Right cardiac atrium (tissue), 5 donors: ENCODE results near the gene CLIP2. TPM values are rescaled to one million over a fixed set of nuclear protein-coding genes. Genes with fewer than 3 reads are reported as not detected.

Experiments used
- ATAC-seq, 2 donors: fragments of 200-7000 bp; cut with Tn5 transposase; one replicate each; pipeline versions ENCODE4 v1.8.0 to v1.9.1; 2020; ENCODE audit warnings: moderate library complexity in 2 of 2, mild to moderate bottlenecking in 1 of 2
- DNase-seq, 3 donors: peaks; one replicate each; pipeline ENCODE4 v3.0.0-alpha.2; 2020
- H3K27ac ChIP-seq: one replicate; pipeline ENCODE4 v1.5.1; 2013; ENCODE audit warnings: mild to moderate bottlenecking, low read length, control low read depth, moderate library complexity
- H3K27me3 ChIP-seq: one replicate; pipeline ENCODE4 v1.6.1; 2013; ENCODE audit not compliant: control insufficient read depth, insufficient read depth
- H3K4me1 ChIP-seq: one replicate; pipeline ENCODE4 v1.6.1; 2013; ENCODE audit warnings: low read length; ENCODE audit not compliant: control insufficient read depth, insufficient read depth
- H3K4me3 ChIP-seq: one replicate; pipeline ENCODE4 v1.5.1; 2013; ENCODE audit warnings: low read length, control low read depth
- H3K9me3 ChIP-seq: one replicate; pipeline ENCODE4 v1.6.1; 2013; ENCODE audit warnings: low read length; ENCODE audit not compliant: control insufficient read depth
- WGBS: extraction: QIAGEN DNeasy Blood & Tissue Kit; methylation state at CpG from one replicate; pipeline ENCODE4 v1.1.7; 2013; 5-methylcytosine and 5-hydroxymethylcytosine counted together
- intact Hi-C, 4 donors: fragments of 100-400 bp; cut with DNase I; formaldehyde crosslinking; loops; one replicate each; pipeline versions ENCODE4 v1.11.0 to v1.14.0; 2022 to 2023
- polyA plus RNA-seq: library from polyadenylated mRNA; stranded (reverse); fragments of 200-250 nt; gene quantifications from one replicate; pipeline ENCODE4 v1.2.3, GENCODE V29; 2013
- total RNA-seq, 4 donors: library from RNA; stranded (reverse); fragmentation: NEBNext Ultra II Directional; extraction: Animal tissue kit (Norgen Biotek cat#: 25700); gene quantifications; one replicate each; pipeline ENCODE4 v1.2.1, GENCODE V29; 2021
- donor health status: healthy with polysubstance abuse.
- donor health status: DM: no; HTN: yes; CAD: no.
- donor health status: DM: no; HTN: no; CAD: no.
- donor health status: DM: no; HTN: yes; CAD: no; lungs with severe emphysema.
- donor health status: DM: yes; HTN: yes; CAD: no.

Gene CLIP2
- total and polyA plus RNA-seq, 5 donors, result 6.3 to 9.4 (median 8.7) TPM

DNA sequence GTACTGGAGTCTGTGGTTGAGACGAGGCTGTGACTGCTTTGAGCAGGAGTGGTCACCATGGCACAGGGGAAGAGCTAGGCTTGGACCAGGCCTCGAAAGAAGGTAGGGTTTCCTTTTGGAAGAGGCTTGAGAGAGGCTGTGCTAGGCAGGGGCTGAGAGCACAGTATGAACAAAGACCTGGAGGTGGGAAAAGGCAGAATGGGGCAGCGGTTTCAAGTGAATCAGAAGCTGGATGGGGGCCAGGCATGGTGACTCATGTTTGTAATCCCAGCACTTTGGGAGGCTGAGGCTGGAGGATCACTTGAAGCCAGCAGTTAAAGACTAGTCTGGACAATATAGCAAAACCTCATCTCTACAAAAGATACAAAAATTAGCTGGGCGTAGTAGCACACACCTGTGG, 65.9 kb downstream of the CLIP2 start:
- intact Hi-C loops, result no loop called here
- DNase-seq, result peak in 1 of 3 donors; percentile 51

DNA sequence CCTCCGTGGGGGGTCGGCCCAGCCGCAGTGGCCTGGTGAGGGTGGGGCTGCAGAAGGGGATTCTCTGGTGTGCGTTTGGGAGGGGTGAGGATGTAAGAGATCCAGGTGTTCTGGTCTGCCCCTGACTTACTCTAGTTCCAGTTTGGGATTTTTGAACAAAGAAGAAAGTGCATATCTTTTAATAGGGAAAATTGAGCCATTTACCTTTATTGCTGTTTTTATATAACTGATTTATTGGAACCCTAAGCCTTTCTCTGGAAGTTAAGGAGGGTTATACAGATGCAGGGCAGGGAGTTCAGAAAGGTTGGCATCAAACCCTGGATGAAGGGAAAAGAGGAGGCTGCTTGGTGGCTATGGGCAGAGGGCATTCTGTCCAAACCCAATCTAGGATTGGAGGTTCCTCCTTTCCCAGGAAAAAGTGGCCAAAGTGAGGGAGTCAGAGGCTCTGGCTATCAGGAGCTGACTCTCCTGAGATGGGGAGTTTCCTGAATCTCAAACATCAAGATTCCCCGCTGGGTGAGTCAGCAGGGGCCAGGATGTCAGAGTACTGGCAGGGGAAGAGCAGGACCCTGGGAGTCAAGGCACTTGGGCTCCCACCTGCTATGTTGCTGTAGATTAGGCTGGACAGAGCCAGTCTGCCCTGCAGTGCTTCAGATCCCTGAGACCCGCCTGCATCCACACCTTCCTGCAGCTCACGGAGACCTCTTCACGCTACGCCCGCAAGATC, 67.5 kb downstream of the CLIP2 start:
- 94% methylated on average over 10 of the region's 10 CpGs for WGBS
- ATAC-seq, result no peak

More for the DNA sequence above, 65.9 kb downstream of the CLIP2 start:
- 85% methylated on average over 4 of the region's 4 CpGs for WGBS
- no peaks in the 10 kb centered on the region for H3K4me1 ChIP-seq
- H3K27ac ChIP-seq, result no peak overlapping the region
- no peaks in the 10 kb centered on the region for H3K27me3 ChIP-seq
- no peaks in the 10 kb centered on the region for H3K9me3 ChIP-seq
- no peak for ATAC-seq
- no peak overlapping the region for H3K4me3 ChIP-seq

DNA sequence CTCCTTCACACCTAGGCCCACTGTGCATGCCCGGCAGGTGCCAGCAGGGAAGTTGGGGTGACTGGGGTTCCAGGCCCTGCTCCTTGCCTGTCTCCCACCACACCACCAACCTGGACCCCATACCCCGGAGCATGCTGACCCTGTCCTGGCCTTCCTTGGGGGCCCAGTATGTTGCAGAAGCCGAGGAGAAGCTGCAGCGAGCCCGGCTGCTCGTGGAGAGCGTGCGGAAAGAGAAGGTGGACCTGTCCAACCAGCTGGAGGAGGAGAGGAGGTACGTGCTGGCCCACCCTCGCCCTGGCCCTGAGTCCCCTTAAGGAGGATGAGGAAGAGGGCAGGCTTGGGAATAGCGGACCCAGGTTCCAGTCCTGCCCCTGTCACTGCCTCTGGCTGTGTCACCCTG, 70.8 kb downstream of the CLIP2 start:
- Histone ChIP-seq H3K4me1 (no peaks in the 10 kb centered on the region), H3K27ac (no peak overlapping the region), H3K4me3 (no peak overlapping the region), H3K27me3 (no peaks in the 10 kb centered on the region), H3K9me3 (no peaks in the 10 kb centered on the region)
- intact Hi-C loops, result no loop called here
- no peak for DNase-seq
- no peak for ATAC-seq
- 97% methylated on average over 11 of the region's 11 CpGs for WGBS

More for the DNA sequence above, 67.5 kb downstream of the CLIP2 start:
- Histone ChIP-seq H3K27ac (no peak overlapping the region), H3K27me3 (no peaks in the 10 kb centered on the region), H3K4me3 (no peak overlapping the region), H3K4me1 (no peaks in the 10 kb centered on the region), H3K9me3 (no peaks in the 10 kb centered on the region)
- DNase-seq, result no peak
- intact Hi-C loops, result no loop called here

DNA sequence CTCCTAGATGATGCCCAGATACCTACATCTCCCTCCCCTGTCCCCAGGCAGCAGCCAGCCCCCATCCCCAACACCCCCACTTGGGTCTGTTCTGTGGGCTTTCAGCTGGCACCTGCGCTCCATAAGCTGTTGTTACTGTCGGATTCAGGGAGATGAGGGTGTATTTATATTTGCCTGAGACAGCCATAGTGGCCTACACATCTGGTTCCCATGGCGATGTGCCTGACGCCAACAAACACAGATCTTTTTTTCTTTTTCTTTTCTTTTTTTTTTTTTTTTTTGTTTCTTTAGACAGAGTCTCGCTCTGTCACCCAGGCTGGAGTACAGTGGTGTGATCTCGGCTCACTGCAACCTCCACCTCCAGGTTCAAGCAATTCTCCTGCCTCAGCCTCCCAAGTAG, 73.1 kb downstream of the CLIP2 start:
- no peak overlapping the region for H3K27ac ChIP-seq
- DNase-seq (no peak), ATAC-seq (no peak)
- intact Hi-C loops, result no loop called here
- no peaks in the 10 kb centered on the region for H3K27me3 ChIP-seq
- H3K4me3 ChIP-seq, result no peak overlapping the region
- 89% methylated on average over 6 of the region's 6 CpGs for WGBS
- peaks cover 1% of the 10 kb centered on the region for H3K4me1 ChIP-seq
- no peaks in the 10 kb centered on the region for H3K9me3 ChIP-seq

DNA sequence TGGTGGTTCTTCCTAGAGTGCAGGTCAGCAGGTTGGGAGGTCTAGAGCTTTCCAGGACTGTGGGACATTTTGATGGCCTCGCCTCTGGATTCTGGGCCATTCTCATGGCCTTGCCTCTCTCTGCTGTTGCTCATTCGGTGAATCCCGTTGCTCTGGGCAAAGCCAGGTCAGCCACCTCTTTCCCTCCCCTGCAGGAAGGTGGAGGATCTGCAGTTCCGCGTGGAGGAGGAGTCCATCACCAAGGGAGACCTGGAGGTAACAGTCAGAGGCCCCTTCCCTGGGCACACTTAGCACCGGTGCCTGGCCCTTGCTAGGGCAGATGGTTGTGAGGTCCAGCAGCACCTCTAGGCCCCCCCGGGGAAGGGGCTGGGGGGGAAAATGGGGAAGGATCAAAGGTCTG, 74.9 kb downstream of the CLIP2 start:
- no peak overlapping the region for H3K27ac ChIP-seq

DNA sequence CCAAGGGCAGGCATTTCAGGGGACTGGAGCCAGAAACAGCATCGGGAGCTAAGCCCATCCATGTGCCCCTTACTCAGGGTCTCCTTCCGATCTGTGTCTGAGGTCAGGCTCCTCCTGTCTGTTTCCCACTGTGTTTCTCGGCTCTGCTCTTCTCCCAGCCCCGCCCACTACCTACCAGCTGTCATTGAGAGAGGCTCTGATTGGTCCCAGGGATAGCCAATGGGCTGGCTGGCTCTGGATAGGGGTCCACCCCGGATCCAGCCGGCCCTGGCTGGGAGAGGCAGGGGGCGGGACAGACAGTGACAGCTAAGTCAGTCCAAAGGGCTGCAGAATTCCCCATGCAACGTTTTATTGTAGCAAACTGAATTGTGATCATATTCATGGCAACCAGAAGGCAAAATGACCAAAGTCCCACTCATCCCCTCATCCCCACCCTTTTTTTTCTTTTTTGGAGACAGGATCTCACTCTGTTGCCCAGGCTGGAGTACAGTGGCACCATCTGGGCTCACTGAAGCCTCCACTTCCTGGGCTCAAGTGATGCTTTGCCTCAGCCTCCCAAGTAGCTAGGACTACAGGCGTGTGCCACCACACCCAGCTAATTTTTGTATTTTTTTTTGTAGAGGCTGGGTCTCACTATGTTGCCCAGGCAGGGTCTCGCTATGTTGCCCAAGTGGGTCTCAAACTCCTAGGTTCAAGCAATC, 76.3 kb downstream of the CLIP2 start:
- WGBS, result 56% methylated on average over 10 of the region's 10 CpGs
- ATAC-seq, result peak; percentile 95 to 97
- peak; percentile 70 to 91 (median 88) for DNase-seq
- Histone ChIP-seq H3K9me3 (no peaks in the 10 kb centered on the region), H3K27ac (no peak overlapping the region), H3K4me1 (peaks cover 1% of the 10 kb centered on the region), H3K27me3 (no peaks in the 10 kb centered on the region), H3K4me3 (no peak overlapping the region)
- intact Hi-C loops, result no loop called here

More for the DNA sequence above, 74.9 kb downstream of the CLIP2 start:
- no peak for DNase-seq
- intact Hi-C loops, result no loop called here
- 84% methylated on average over 7 of the region's 7 CpGs for WGBS
- Histone ChIP-seq H3K9me3 (no peaks in the 10 kb centered on the region), H3K4me1 (peaks cover 1% of the 10 kb centered on the region), H3K4me3 (no peak overlapping the region), H3K27me3 (no peaks in the 10 kb centered on the region)
- ATAC-seq, result no peak

DNA sequence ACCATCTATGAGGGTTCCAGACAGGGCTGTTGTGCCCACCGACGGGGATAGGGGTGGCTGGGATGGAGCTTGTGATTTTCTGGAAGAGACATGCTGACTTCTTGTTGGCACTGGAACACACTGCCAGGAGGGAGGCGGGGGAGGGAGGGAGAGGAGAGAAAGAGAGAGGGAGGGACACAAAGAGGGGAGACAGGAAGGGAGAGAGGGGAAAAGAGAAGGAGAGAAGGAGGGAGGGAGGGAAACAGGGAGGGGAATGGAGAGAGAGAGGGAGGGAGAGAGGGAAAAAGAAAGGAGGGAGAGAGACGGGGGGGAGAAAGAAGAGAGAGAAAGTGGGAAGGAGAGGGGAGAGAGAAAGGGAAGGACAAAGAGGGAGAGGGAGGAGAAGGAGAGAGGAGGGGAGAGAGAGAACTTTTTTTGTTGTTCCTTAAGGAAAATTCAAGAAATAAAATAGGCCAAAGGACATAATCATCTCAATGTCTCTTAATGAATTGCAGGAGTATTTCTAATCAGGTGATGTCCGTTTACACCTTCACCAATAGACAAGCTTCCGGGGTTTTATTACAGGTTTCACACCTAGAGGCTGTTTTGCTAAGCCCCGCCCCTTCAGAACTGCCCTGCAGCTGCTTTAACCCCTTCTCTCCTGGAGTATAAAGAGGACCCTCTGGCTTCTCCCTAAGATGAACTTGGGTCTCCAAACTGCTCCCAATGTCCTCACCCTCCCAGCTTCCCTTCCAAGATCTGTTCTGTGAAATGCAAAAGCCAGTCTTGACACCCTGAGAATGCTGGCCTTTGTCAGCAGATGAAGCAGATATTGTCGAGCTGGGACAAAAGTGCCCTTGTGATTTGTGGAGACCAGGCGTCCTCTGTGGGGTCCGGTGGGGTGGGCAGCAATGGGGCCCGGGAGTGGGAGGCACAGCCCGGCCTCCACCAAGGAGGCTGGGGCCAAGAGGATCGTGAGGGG, 82.5 kb downstream of the CLIP2 start:
- intact Hi-C loops, result loop anchor here in 2 of 4 donors (10.0 kb wide), 2 partner anchors 57 to 77 kb away; no protein-coding TSS in a partner anchor
- no peak overlapping the region for H3K27ac ChIP-seq
- ATAC-seq, result peak; percentile 22 to 32
- WGBS, result 37% methylated on average over 13 of the region's 13 CpGs
- H3K4me3 ChIP-seq, result no peak overlapping the region
- no peaks in the 10 kb centered on the region for H3K9me3 ChIP-seq
- H3K4me1 ChIP-seq, result no peaks in the 10 kb centered on the region
- DNase-seq, result peak in 1 of 3 donors; percentile 69
- H3K27me3 ChIP-seq, result no peaks in the 10 kb centered on the region

DNA sequence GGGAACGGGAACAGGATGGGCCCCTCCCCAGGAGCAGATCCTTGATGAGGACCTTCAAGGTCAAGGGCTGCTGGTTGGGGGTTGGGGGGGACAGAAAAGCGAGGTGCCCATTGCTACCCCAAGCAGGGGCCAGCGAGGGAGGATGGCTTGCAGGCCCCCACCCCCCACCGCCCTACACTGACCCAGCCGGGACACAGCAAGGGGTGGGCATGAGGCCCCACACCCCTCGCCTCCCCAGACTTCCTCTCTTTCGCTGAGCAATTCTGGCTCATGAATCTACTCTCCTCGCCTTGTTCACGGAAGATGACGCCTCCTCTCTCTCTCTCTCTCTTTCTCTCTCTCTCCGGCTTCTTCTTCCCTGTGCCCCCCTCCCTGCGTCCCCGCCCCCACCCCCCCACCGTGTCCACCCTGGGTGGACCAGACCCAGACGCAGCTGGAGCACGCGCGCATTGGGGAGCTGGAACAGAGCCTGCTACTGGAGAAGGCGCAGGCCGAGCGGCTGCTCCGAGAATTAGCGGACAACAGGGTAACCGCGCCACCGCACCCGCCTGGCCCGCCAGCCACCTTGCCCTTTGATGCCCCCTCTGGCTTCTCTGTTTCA, 83.4 kb downstream of the CLIP2 start:
- 41% methylated on average over 28 of the region's 28 CpGs for WGBS

DNA sequence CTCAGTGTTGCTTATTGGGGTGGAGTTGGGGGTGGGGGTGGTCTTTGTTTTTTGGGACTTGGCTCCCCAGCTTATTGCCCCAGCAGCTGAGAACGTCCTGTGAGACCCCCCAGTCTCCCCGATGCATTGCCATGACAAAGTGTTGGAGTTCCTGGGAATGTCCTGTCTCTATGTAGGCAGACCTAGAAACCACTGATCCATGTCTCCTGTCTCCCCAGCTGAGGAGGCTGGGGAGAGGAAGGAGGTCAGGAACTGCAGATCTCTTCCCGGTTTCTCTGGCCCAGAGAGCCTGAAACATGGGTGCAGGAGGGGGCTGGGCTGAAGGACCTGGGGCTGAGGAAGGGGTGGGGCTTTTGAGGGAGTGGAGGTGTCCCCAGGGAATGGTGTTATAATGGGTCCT, 84.3 kb downstream of the CLIP2 start:
- Histone ChIP-seq H3K9me3 (no peaks in the 10 kb centered on the region), H3K4me1 (no peaks in the 10 kb centered on the region), H3K27me3 (no peaks in the 10 kb centered on the region), H3K4me3 (no peak overlapping the region), H3K27ac (no peak overlapping the region)
- DNase-seq (no peak), ATAC-seq (no peak)
- WGBS, result 72% methylated on average over 3 of the region's 3 CpGs
- intact Hi-C loops, result loop anchor here in 2 of 4 donors (10.0 kb wide), 2 partner anchors 59 to 79 kb away; no protein-coding TSS in a partner anchor

More for the DNA sequence above, 83.4 kb downstream of the CLIP2 start:
- ATAC-seq (peak; percentile 63 to 66), DNase-seq (peak; percentile 53 to 88 (median 85))
- intact Hi-C loops, result loop anchor here in 2 of 4 donors (10.0 kb wide), 2 partner anchors 58 to 78 kb away; no protein-coding TSS in a partner anchor
- H3K27me3 ChIP-seq, result no peaks in the 10 kb centered on the region
- H3K9me3 ChIP-seq, result no peaks in the 10 kb centered on the region
- no peak overlapping the region for H3K27ac ChIP-seq
- H3K4me3 ChIP-seq, result no peak overlapping the region
- no peaks in the 10 kb centered on the region for H3K4me1 ChIP-seq

DNA sequence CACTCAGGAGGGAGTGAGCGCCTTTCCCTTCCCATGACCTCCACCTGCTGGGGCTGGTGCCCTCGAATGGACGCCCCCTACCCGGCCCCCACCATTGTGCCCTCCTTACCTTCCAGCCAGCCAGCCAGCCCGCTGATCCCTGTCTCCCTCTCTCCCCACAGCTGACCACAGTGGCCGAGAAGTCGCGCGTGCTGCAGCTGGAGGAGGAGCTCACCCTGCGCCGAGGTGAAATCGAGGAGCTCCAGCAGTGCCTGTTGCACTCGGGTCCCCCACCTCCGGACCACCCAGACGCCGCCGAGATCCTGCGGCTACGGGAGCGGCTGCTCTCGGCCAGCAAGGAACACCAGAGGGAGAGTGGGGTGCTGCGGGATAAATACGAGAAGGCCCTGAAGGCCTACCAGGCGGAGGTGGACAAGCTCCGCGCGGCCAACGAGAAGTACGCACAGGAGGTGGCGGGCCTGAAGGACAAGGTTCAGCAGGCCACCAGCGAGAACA, 86.6 kb downstream of the CLIP2 start:
- intact Hi-C loops, result loop anchor here in 2 of 4 donors (10.0 kb wide), 2 partner anchors 61 to 81 kb away; no protein-coding TSS in a partner anchor
- H3K27me3 ChIP-seq, result no peaks in the 10 kb centered on the region
- H3K4me3 ChIP-seq, result no peak overlapping the region
- no peaks in the 10 kb centered on the region for H3K9me3 ChIP-seq
- 95% methylated on average over 31 of the region's 31 CpGs for WGBS
- H3K4me1 ChIP-seq, result no peaks in the 10 kb centered on the region
- DNase-seq, result no peak
- ATAC-seq, result no peak
- no peak overlapping the region for H3K27ac ChIP-seq
